ENCODE results near the gene CENPT.

GRCh38 chr16:67858500-67858899, 11.0 kb upstream of the CENPT start:
- no peak for TF ChIP-seq POLR2A (IDR thresholded peaks at IDR 0.05)
- no peak for TF ChIP-seq CTCF (IDR thresholded peaks at IDR 0.05)

Measured in lower leg skin (tissue), 3 donors.